WTC11 (cell line): ENCODE results near the gene PIM2. TPM values are rescaled to one million over a fixed set of nuclear protein-coding genes. Genes with fewer than 3 reads are reported as not detected.

ENCODE experiments used
- ATAC-seq: fragments of 200-7000 bp; cut with Tn5 transposase; 2 replicates; pipeline ENCODE4 v1.10.0; 2021; ENCODE audit warnings: mild to moderate bottlenecking, moderate library complexity
- CTCF ChIA-PET: fragments of 300-600 bp; sonication (Branson Sonifier 250); formaldehyde crosslinking; loops from one replicate; lab custom pipeline; 2021; ENCODE audit warnings: antibody characterized with exemption; lab: Charles Lee
- POLR2A ChIA-PET: fragments of 350-600 bp; sonication (Branson Sonifier 250); formaldehyde crosslinking; loops from one replicate; lab custom pipeline; 2021; ENCODE audit warnings: antibody characterized with exemption; lab: Charles Lee
- DNase-seq: peaks from one replicate; pipeline ENCODE4 v3.0.0; 2021; ENCODE audit warnings: low spot score
- H3K27ac Mint-ChIP-seq: 2 replicates; pipeline ENCODE4 v1.8.0; 2021; ENCODE audit warnings: mixed read lengths
- H3K27me3 Mint-ChIP-seq: 2 replicates; pipeline ENCODE4 v1.8.0; 2021; ENCODE audit warnings: low read depth, mild to moderate bottlenecking, moderate library complexity, mixed read lengths
- H3K36me3 Mint-ChIP-seq: 2 replicates; pipeline ENCODE4 v1.8.0; 2021; ENCODE audit warnings: mixed read lengths
- H3K4me1 Mint-ChIP-seq: 2 replicates; pipeline ENCODE4 v1.8.0; 2022; ENCODE audit warnings: mixed read lengths
- H3K4me3 Mint-ChIP-seq: 2 replicates; pipeline ENCODE4 v1.8.0; 2021; ENCODE audit warnings: mild to moderate bottlenecking, moderate library complexity, mixed read lengths
- H3K9me3 Mint-ChIP-seq: 2 replicates; pipeline ENCODE4 v1.8.0; 2021; ENCODE audit warnings: mixed read lengths
- HMGA2 ChIP-seq: fragments of 250-450 bp; sonication (Bioruptor Pico); IDR thresholded peaks from 2 replicates; pipeline ENCODE4 v1.4.0; 2021; ENCODE audit warnings: mild to moderate bottlenecking, moderate library complexity
- IRF2 ChIP-seq: sonication (generic); formaldehyde crosslinking; IDR thresholded peaks from 2 replicates; pipeline ENCODE4 v1.8.0; 2022; ENCODE audit warnings: low read depth, missing genetic modification reagents, borderline replicate concordance
- KAT7 ChIP-seq: sonication (generic); formaldehyde crosslinking; IDR thresholded peaks from 2 replicates; pipeline ENCODE4 v1.8.1; 2023; ENCODE audit warnings: missing genetic modification reagents, mild to moderate bottlenecking, borderline replicate concordance
- TEAD1 ChIP-seq: sonication (generic); formaldehyde crosslinking; IDR thresholded peaks from 2 replicates; pipeline ENCODE4 v1.8.0; 2022; ENCODE audit warnings: mild to moderate bottlenecking, missing genetic modification reagents
- TP53 ChIP-seq: sonication (generic); formaldehyde crosslinking; IDR thresholded peaks from 2 replicates; pipeline ENCODE4 v1.8.1; 2023; ENCODE audit warnings: mild to moderate bottlenecking, missing genetic modification reagents
- ZNF263 ChIP-seq: sonication (generic); formaldehyde crosslinking; IDR thresholded peaks from 2 replicates; pipeline ENCODE4 v1.8.1; 2022; ENCODE audit warnings: low read depth, mild to moderate bottlenecking, moderate library complexity, missing genetic modification reagents
- ZNF317 ChIP-seq: sonication (generic); formaldehyde crosslinking; IDR thresholded peaks from 2 replicates; pipeline ENCODE4 v1.8.1; 2023; ENCODE audit warnings: low read depth, mild to moderate bottlenecking, moderate library complexity, missing genetic modification reagents, borderline replicate concordance
- ZNF416 ChIP-seq: fragments of 250-450 bp; sonication (Bioruptor Pico); IDR thresholded peaks from 2 replicates; pipeline ENCODE4 v1.9.0; 2021; ENCODE audit warnings: mild to moderate bottlenecking, inconsistent platforms
- ZNF532 ChIP-seq: fragments of 250-450 bp; sonication (Bioruptor Pico); IDR thresholded peaks from 2 replicates; pipeline ENCODE4 v1.9.0; 2021; ENCODE audit warnings: mild to moderate bottlenecking, borderline replicate concordance
- total RNA-seq: library from RNA; stranded (reverse); gene quantifications from 3 replicates; pipeline ENCODE4 v1.2.3, GENCODE V29; 2021
- TF ChIP-seq, protein P1 (sequence below): fragments of 200-600 bp; IDR thresholded peaks from 2 replicates; pipeline ENCODE4 v1.8.0; 2022; ENCODE audit warnings: antibody characterized with exemption
- TF ChIP-seq, protein P2 (sequence below): sonication (generic); formaldehyde crosslinking; IDR thresholded peaks from 2 replicates; pipeline ENCODE4 v1.8.0; 2022; ENCODE audit warnings: mild to moderate bottlenecking, missing genetic modification reagents
- TF ChIP-seq, protein P3 (sequence below): sonication (generic); formaldehyde crosslinking; IDR thresholded peaks from 2 replicates; pipeline ENCODE4 v1.8.1; 2023; ENCODE audit warnings: mild to moderate bottlenecking, missing genetic modification reagents, moderate library complexity
- TF ChIP-seq, protein P4 (sequence below): sonication (generic); formaldehyde crosslinking; conservative IDR thresholded peaks from 2 replicates; pipeline ENCODE4 v1.8.1; 2023; ENCODE audit warnings: mild to moderate bottlenecking, low read depth, missing genetic modification reagents, moderate library complexity
- TF ChIP-seq, protein P5 (sequence below): fragments of 250-450 bp; sonication (Bioruptor Pico); IDR thresholded peaks from 2 replicates; pipeline ENCODE4 v1.9.0; 2021; ENCODE audit warnings: mild to moderate bottlenecking
- TF ChIP-seq, protein P6 (sequence below): sonication (generic); formaldehyde crosslinking; IDR thresholded peaks from 2 replicates; pipeline ENCODE4 v1.8.0; 2023; ENCODE audit warnings: missing genetic modification reagents
- TF ChIP-seq, protein P7 (sequence below): sonication (generic); formaldehyde crosslinking; IDR thresholded peaks from 2 replicates; pipeline ENCODE4 v1.8.1; 2022; ENCODE audit warnings: mild to moderate bottlenecking, moderate library complexity, missing genetic modification reagents
- TF ChIP-seq, protein P8 (sequence below): sonication (generic); formaldehyde crosslinking; IDR thresholded peaks from 2 replicates; pipeline ENCODE4 v1.8.0; 2022; ENCODE audit warnings: mild to moderate bottlenecking, missing genetic modification reagents

The PIM2 gene
- total RNA-seq, 1 experiment from 2014 or later, result 146 TPM

DNA sequence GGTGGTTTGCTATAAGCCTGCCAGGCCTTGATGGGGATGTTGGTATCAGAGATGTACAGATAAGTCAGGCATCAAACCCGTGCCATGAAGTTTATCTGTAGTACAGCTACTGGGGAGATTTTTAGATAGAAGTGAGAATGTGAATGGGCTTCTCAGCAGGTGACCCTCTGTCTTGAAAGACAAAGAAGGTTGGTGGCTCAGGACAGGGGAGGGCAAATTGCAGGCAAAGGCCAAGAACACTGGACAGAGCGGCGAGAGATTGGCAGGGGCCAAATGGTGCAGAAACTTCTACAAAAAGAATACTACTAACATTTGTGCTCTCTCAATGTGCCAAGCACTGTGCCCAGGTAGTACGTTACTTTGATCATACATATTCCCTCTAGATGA is 1.9 kb upstream of the PIM2 start (continued):
- TF ChIP-seq, protein P1, sequence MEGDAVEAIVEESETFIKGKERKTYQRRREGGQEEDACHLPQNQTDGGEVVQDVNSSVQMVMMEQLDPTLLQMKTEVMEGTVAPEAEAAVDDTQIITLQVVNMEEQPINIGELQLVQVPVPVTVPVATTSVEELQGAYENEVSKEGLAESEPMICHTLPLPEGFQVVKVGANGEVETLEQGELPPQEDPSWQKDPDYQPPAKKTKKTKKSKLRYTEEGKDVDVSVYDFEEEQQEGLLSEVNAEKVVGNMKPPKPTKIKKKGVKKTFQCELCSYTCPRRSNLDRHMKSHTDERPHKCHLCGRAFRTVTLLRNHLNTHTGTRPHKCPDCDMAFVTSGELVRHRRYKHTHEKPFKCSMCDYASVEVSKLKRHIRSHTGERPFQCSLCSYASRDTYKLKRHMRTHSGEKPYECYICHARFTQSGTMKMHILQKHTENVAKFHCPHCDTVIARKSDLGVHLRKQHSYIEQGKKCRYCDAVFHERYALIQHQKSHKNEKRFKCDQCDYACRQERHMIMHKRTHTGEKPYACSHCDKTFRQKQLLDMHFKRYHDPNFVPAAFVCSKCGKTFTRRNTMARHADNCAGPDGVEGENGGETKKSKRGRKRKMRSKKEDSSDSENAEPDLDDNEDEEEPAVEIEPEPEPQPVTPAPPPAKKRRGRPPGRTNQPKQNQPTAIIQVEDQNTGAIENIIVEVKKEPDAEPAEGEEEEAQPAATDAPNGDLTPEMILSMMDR, result no peak
- TF ChIP-seq IRF2 (CRISPR knock-in tag) (no peak), KAT7 (CRISPR knock-in tag) (no peak), TP53 (no peak)
- TF ChIP-seq, protein P2, sequence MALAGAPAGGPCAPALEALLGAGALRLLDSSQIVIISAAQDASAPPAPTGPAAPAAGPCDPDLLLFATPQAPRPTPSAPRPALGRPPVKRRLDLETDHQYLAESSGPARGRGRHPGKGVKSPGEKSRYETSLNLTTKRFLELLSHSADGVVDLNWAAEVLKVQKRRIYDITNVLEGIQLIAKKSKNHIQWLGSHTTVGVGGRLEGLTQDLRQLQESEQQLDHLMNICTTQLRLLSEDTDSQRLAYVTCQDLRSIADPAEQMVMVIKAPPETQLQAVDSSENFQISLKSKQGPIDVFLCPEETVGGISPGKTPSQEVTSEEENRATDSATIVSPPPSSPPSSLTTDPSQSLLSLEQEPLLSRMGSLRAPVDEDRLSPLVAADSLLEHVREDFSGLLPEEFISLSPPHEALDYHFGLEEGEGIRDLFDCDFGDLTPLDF (CRISPR knock-in tag), result no peak
- TF ChIP-seq, protein P3, sequence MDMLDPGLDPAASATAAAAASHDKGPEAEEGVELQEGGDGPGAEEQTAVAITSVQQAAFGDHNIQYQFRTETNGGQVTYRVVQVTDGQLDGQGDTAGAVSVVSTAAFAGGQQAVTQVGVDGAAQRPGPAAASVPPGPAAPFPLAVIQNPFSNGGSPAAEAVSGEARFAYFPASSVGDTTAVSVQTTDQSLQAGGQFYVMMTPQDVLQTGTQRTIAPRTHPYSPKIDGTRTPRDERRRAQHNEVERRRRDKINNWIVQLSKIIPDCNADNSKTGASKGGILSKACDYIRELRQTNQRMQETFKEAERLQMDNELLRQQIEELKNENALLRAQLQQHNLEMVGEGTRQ (CRISPR knock-in tag), result no peak
- TF ChIP-seq, protein P4, sequence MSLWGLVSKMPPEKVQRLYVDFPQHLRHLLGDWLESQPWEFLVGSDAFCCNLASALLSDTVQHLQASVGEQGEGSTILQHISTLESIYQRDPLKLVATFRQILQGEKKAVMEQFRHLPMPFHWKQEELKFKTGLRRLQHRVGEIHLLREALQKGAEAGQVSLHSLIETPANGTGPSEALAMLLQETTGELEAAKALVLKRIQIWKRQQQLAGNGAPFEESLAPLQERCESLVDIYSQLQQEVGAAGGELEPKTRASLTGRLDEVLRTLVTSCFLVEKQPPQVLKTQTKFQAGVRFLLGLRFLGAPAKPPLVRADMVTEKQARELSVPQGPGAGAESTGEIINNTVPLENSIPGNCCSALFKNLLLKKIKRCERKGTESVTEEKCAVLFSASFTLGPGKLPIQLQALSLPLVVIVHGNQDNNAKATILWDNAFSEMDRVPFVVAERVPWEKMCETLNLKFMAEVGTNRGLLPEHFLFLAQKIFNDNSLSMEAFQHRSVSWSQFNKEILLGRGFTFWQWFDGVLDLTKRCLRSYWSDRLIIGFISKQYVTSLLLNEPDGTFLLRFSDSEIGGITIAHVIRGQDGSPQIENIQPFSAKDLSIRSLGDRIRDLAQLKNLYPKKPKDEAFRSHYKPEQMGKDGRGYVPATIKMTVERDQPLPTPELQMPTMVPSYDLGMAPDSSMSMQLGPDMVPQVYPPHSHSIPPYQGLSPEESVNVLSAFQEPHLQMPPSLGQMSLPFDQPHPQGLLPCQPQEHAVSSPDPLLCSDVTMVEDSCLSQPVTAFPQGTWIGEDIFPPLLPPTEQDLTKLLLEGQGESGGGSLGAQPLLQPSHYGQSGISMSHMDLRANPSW, result no peak

- no peaks in the 10 kb centered on the region for H3K27me3 Mint-ChIP-seq
- H3K4me3 Mint-ChIP-seq, result peak overlapping the region; percentile 93
- ChIA-PET POLR2A (interaction anchor here (0.6 kb wide), 1 partner anchor 23 kb away, joined by 3 read pairs; the partner anchor contains the start of genes PQBP1 and TIMM17B), CTCF (interaction anchor here (0.9 to 1.8 kb wide), 3 partner anchors 17 to 37 kb away, joined by 3 to 8 read pairs (median 3); partner anchors contain the start of gene OTUD5)
- no peak for ATAC-seq
- peaks cover 49% of the 10 kb centered on the region for H3K36me3 Mint-ChIP-seq
- H3K4me1 Mint-ChIP-seq, result peaks cover 43% of the 10 kb centered on the region
- peak overlapping the region; percentile 93 for H3K27ac Mint-ChIP-seq
- DNase-seq, result no peak
- H3K9me3 Mint-ChIP-seq, result no peaks in the 10 kb centered on the region
- TF ChIP-seq, protein P5, sequence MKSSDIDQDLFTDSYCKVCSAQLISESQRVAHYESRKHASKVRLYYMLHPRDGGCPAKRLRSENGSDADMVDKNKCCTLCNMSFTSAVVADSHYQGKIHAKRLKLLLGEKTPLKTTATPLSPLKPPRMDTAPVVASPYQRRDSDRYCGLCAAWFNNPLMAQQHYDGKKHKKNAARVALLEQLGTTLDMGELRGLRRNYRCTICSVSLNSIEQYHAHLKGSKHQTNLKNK, result no peak
- no peak for TF ChIP-seq ZNF416 (CRISPR knock-in tag)
- TF ChIP-seq ZNF317 (CRISPR knock-in tag), result no peak
- TF ChIP-seq ZNF263, result no peak
- no peak for TF ChIP-seq TEAD1 (CRISPR knock-in tag)
- no peak for TF ChIP-seq ZNF532 (CRISPR knock-in tag)
- TF ChIP-seq HMGA2 (CRISPR knock-in tag), result no peak
- TF ChIP-seq, protein P6, sequence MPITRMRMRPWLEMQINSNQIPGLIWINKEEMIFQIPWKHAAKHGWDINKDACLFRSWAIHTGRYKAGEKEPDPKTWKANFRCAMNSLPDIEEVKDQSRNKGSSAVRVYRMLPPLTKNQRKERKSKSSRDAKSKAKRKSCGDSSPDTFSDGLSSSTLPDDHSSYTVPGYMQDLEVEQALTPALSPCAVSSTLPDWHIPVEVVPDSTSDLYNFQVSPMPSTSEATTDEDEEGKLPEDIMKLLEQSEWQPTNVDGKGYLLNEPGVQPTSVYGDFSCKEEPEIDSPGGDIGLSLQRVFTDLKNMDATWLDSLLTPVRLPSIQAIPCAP (CRISPR knock-in tag), result no peak
- TF ChIP-seq, protein P7, sequence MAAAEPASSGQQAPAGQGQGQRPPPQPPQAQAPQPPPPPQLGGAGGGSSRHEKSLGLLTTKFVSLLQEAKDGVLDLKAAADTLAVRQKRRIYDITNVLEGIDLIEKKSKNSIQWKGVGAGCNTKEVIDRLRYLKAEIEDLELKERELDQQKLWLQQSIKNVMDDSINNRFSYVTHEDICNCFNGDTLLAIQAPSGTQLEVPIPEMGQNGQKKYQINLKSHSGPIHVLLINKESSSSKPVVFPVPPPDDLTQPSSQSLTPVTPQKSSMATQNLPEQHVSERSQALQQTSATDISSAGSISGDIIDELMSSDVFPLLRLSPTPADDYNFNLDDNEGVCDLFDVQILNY (CRISPR knock-in tag), result no peak
- no peak for TF ChIP-seq IRF2 (CRISPR knock-in tag)
- TF ChIP-seq, protein P8, sequence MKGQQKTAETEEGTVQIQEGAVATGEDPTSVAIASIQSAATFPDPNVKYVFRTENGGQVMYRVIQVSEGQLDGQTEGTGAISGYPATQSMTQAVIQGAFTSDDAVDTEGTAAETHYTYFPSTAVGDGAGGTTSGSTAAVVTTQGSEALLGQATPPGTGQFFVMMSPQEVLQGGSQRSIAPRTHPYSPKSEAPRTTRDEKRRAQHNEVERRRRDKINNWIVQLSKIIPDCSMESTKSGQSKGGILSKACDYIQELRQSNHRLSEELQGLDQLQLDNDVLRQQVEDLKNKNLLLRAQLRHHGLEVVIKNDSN (CRISPR knock-in tag), result no peak
- TF ChIP-seq, protein P3 (CRISPR knock-in tag), result no peak
Observed at GRCh38 chrX:48919947-48920717, 1.3 kb upstream of the PIM2 start.
